HUES6 (cell line): ENCODE measurements around the gene SPOP.

ENCODE experiments used
- H3K27ac ChIP-seq: 2 replicates; pipeline ENCODE4 v1.7.0; 2013; ENCODE audit warnings: low read depth, mild to moderate bottlenecking, low read length, inconsistent platforms
- H3K27me3 ChIP-seq: 2 replicates; pipeline ENCODE4 v1.6.1; 2013; ENCODE audit warnings: low read length; ENCODE audit not compliant: control insufficient read depth, insufficient read depth
- H3K36me3 ChIP-seq: 2 replicates; pipeline ENCODE4 v1.6.1; 2013; ENCODE audit warnings: low read length; ENCODE audit not compliant: control insufficient read depth, insufficient read depth
- H3K4me1 ChIP-seq: 2 replicates; pipeline ENCODE4 v1.6.1; 2013; ENCODE audit warnings: low read length; ENCODE audit not compliant: control insufficient read depth, insufficient read depth
- H3K4me3 ChIP-seq: 2 replicates; pipeline ENCODE4 v1.5.1; 2013; ENCODE audit warnings: low read depth, low read length
- H3K9ac ChIP-seq: one replicate; pipeline ENCODE4 v1.6.1; 2013; ENCODE audit warnings: mild to moderate bottlenecking, low read length
- H3K9me3 ChIP-seq: 2 replicates; pipeline ENCODE4 v1.6.1; 2013; ENCODE audit warnings: low read depth, low read length; ENCODE audit not compliant: control insufficient read depth, insufficient read depth

Gene SPOP

DNA sequence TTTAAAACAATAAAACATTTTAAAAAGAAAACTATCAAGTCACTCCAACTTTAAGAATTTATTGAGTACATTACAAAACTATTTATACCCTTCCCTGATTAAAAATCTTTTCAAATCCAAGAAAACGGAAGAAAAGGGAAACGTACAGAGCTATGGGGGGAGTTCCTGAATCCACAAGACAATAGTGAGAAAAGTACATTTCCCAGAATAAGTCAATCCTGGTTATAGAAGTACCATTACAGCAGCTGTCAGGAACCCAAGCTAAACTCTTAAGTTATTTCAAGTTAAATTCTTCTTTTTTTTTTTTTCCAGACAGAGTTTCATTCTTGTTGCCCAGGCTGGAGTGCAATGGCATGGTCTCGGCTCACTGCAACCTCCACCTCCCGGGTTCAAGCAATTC lies 45.7 kb downstream of the SPOP start:
- Histone ChIP-seq H3K36me3 (no peaks in the 10 kb centered on the region), H3K4me1 (peaks cover 13% of the 10 kb centered on the region; the same call in 1 of the 2 replicates), H3K9ac (no peak overlapping the region), H3K27me3 (no peaks in the 10 kb centered on the region), H3K4me3 (no peak overlapping the region), H3K9me3 (no peaks in the 10 kb centered on the region), H3K27ac (no peak overlapping the region)

DNA sequence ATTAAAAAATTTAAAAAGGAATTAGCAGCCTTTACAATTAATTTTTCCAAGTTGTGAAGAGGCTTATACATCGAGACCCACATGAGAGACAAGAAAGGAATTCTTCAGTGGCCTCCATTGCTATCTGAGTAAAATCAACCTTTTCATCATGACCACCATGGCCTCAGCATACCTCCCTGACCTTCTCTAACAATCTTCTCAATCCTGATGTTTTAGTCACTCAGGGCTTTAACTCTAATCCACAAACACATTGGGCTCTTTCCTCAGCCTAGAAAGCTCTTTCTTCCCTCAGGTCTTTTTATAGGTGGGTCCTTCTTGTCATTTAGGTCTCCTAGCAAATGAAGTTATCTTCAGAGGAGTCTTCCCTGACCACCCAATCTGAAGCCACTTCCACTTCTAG lies 46.4 kb downstream of the SPOP start:
- H3K4me1 ChIP-seq, result peaks cover 13% of the 10 kb centered on the region; the same call in 1 of the 2 replicates
- no peak overlapping the region for H3K27ac ChIP-seq
- H3K9me3 ChIP-seq, result no peaks in the 10 kb centered on the region
- H3K4me3 ChIP-seq, result no peak overlapping the region
- H3K9ac ChIP-seq, result no peak overlapping the region
- H3K27me3 ChIP-seq, result no peaks in the 10 kb centered on the region
- no peaks in the 10 kb centered on the region for H3K36me3 ChIP-seq

DNA sequence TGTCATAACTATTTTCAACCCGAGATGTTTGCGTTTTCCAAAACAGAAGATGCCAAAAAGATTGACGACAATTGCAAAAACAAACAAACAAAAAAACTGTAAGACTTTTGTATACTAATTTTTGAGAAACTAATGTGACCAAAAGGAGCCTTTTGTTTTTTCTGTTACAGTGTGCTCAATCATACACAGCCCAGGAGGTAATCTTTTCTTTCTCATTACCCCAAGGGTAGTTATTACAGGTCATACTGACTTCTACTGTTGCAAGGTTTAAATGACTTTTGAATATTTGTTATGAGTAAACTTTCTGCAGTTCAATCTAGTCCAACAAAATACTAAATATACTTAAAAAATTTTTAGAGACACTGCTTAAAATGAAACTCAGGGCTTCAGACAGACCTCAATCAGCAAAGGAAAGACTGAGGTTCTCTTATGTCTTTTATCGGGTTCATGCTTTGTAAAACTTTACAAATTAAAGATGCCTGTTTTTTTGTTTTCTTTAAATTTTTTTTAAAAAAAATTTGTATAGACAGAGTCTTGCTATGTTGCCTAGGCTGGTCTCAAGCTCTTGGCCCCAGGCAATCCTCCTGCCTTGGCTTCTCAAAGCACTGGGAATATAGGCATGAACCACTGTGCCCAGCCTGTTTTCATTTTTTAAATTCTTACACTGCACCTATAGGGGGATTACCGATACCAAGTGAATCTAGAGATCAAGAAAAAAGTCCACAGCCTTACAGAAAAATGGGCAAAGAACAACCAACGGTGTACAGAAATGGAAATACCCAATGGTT lies 47.6 kb downstream of the SPOP start:
- Histone ChIP-seq H3K4me3 (no peak overlapping the region), H3K9me3 (no peaks in the 10 kb centered on the region), H3K4me1 (peaks cover 13% of the 10 kb centered on the region; the same call in 1 of the 2 replicates), H3K27ac (no peak overlapping the region), H3K36me3 (no peaks in the 10 kb centered on the region), H3K9ac (no peak overlapping the region), H3K27me3 (no peaks in the 10 kb centered on the region)

DNA sequence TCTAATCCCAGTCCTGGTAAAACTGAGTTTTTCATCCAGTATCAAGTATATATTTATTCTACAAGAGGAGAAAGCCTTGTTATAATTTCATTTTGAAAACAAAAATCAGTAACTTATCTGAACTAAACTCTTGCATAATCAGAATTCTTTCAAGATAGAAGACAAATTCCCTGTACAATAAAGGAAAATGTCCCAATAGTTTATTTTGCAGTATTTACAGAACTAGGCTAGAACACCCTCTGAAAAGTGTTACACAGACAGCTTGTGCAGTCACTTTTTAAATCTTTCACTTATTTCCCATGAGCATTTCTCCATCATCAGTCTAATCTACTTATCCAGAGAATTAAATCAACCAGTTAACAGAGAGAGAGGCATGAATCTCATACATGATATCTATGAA lies 48.5 kb downstream of the SPOP start:
- H3K4me1 ChIP-seq, result peaks cover 13% of the 10 kb centered on the region; the same call in 1 of the 2 replicates
- no peaks in the 10 kb centered on the region for H3K9me3 ChIP-seq
- no peak overlapping the region for H3K27ac ChIP-seq
- H3K9ac ChIP-seq, result no peak overlapping the region
- H3K4me3 ChIP-seq, result no peak overlapping the region
- H3K36me3 ChIP-seq, result no peaks in the 10 kb centered on the region
- H3K27me3 ChIP-seq, result no peaks in the 10 kb centered on the region

DNA sequence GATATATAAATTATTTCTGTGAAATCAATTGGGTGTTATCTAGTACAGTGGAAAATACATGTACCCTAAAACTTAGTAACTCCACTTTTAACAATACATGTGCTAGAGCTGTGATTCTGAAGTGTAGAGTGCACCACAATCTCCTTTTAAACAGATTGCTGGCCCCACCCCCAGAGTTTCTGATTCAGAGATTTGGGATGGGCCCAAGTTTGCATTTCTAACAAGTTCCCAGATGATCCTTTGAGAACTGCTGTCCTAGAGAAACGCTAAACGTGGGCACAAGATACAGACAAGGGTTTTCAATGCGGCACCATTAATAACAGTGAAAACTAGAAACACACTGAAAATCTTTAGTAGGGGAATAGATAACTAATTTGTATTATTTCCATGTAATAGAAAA lies 53.0 kb downstream of the SPOP start:
- Histone ChIP-seq H3K9ac (no peak overlapping the region), H3K4me3 (no peak overlapping the region), H3K27ac (no peak overlapping the region), H3K36me3 (peaks cover 14% of the 10 kb centered on the region), H3K9me3 (no peaks in the 10 kb centered on the region), H3K4me1 (no peaks in the 10 kb centered on the region), H3K27me3 (no peaks in the 10 kb centered on the region)

DNA sequence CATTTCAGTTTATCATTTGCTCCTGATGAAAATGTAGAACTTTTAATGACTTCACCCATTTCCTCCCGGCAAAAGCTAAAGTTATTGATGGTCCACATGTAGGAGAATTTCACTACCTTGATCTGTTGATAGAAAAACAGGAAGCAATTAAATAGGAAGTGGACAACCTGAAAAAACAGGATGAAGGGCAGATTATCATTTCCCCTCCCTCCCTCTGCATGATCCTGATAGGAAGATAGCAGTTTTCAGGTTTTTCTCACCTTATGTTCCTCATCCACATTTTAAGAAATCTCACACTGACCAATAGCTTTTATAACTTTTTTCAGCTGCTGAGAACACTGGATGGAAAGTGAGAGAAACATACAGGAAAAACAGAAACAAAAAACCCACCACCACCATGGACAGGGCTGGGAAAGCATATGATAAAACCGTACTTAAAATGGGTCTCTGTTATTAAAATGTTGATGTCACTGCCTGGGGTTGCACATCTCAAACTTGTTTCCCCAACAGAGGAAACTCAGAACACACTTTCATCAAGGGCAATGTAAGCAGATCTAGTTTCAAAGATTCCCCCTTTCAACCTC lies 55.9 kb downstream of the SPOP start:
- H3K27me3 ChIP-seq, result no peaks in the 10 kb centered on the region
- H3K9me3 ChIP-seq, result no peaks in the 10 kb centered on the region
- no peak overlapping the region for H3K4me3 ChIP-seq
- no peak overlapping the region for H3K9ac ChIP-seq
- H3K36me3 ChIP-seq, result peaks cover 33% of the 10 kb centered on the region
- no peak overlapping the region for H3K27ac ChIP-seq
- 0 out of 2 replicates have a peak, but pooled peaks cover 3% of the 10 kb centered on the region for H3K4me1 ChIP-seq

DNA sequence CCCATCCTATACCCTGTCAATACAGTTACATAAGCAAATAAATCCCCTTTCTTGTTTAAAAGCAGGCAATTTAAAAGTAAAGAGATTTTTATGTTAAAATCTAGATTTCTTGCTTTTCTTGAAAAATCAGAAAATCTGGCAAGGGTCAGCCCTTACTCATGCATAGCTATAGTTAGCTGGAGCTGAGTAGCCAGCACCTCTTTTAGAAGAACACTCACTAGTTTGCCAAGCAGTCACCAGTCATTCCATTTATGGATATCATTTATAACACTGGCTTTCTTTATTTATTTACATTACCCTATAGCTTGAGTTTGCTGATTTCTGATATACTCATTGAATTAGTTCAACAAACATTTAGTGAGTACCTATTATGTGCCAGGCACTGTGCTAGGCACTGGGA lies 56.5 kb downstream of the SPOP start:
- Histone ChIP-seq H3K9me3 (no peaks in the 10 kb centered on the region), H3K36me3 (peaks cover 39% of the 10 kb centered on the region), H3K27me3 (no peaks in the 10 kb centered on the region), H3K4me1 (0 out of 2 replicates have a peak, but pooled peaks cover 3% of the 10 kb centered on the region), H3K4me3 (no peak overlapping the region), H3K27ac (no peak overlapping the region), H3K9ac (no peak overlapping the region)

DNA sequence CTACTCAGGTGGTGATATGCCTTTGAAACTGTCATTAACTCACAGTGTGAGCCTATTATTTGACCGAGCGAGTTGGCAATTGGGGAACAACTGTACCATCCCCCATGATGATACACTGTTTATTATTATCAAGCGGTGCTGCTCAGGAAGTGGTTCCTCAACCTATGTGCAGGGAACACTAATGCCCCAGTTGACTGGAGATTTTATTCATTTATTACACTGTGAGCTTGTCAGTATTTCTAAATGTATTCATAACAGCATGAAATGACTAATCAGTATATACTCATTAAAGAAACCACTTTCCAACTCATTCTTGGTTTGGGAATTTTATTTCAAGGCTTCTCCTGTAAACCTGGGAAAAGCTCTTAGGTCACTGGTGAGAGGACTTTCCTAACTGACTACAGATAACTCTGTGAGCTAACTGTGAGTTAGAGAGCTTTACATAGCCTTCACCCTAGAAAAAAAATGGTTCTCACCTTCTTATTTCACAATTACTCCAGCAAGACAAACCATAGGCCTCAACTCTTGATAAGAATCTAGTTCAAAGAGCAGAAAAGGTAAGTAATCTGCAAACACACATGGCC lies 59.8 kb downstream of the SPOP start:
- 0 out of 2 replicates have a peak, but pooled peaks cover 3% of the 10 kb centered on the region for H3K4me1 ChIP-seq
- H3K36me3 ChIP-seq, result peaks cover 46% of the 10 kb centered on the region
- no peak overlapping the region for H3K27ac ChIP-seq

DNA sequence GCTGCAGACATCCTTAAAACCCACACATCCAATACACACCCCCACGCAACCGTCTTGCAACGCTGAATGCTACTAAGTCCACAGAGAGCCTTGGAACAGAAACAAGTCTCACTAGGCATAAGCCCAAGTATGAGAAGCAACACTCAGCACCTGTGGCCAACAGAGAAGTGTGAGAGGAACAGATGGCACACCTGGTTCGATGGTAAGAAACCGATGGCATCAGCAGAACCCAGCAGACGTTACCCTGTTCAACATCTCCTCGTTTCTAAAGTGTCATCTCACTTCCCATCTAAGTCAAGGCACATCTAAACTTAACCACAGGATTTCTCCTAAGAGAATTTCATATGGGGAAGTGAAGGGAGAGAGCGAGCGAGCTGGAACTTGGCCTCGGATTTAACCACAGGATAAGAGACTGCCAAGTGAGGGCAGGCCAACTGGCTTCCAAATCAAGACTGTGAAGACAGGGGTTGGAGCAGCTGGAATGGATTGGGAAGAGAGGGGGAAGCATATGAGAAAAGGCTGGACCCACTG lies 61.2 kb downstream of the SPOP start:
- H3K4me3 ChIP-seq, result no peak overlapping the region
- no peak overlapping the region for H3K27ac ChIP-seq
- H3K9me3 ChIP-seq, result no peaks in the 10 kb centered on the region
- no peaks in the 10 kb centered on the region for H3K27me3 ChIP-seq
- no peak overlapping the region for H3K9ac ChIP-seq
- H3K36me3 ChIP-seq, result peaks cover 45% of the 10 kb centered on the region
- 0 out of 2 replicates have a peak, but pooled peaks cover 3% of the 10 kb centered on the region for H3K4me1 ChIP-seq

More for the DNA sequence above, 59.8 kb downstream of the SPOP start:
- Histone ChIP-seq H3K9ac (no peak overlapping the region), H3K9me3 (no peaks in the 10 kb centered on the region), H3K27me3 (no peaks in the 10 kb centered on the region), H3K4me3 (no peak overlapping the region)

DNA sequence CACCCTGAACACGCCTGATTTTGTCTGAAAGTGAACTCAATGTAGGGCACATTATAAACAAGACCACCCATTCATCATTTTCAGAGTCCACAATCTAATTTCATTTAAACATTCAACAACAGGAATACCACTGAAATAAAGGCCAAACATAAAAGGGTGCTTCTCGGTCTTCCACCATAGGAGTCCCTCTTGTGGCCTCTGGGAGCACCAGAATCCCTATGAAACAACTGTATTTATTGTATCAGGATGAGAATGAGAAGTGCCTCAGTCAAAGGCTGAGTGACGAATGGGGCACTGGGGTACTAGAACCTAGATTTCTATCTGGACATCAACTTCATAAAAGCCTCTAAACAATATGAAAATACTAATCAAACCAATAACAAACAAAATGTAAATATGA lies 61.8 kb downstream of the SPOP start:
- Histone ChIP-seq H3K4me1 (0 out of 2 replicates have a peak, but pooled peaks cover 3% of the 10 kb centered on the region), H3K27ac (no peak overlapping the region), H3K9ac (no peak overlapping the region), H3K36me3 (peaks cover 45% of the 10 kb centered on the region), H3K27me3 (no peaks in the 10 kb centered on the region), H3K9me3 (no peaks in the 10 kb centered on the region), H3K4me3 (no peak overlapping the region)
